NCI-H82 treated with DMSO at 0.1 percent for 48 hours (cell line): ENCODE results near the gene BBS5.

Source experiments
- DNase-seq: peaks from one replicate; lab custom pipeline; 2025; ENCODE audit not compliant: unreplicated experiment; lab: John Stamatoyannopoulos, UW

The BBS5 gene

DNA sequence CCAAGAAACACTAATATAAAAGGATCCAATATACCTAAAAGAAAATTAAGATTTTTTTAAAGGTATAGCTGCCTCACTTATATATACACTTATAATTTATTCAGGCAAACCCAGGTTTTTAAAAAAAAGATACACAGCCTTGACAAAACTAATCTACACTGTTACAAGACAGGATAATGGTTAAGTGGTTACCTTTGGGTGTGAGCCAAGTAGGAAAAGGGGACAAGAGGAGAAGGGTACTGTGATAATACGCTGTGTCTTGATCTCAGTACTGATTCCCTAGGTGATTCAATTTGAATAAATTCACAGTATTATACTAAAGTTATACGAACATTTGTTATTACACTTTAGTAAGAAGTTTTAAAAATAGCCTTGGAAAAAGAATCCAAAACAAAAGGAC, 60.9 kb downstream of the BBS5 start:
- DNase-seq: no peak

DNA sequence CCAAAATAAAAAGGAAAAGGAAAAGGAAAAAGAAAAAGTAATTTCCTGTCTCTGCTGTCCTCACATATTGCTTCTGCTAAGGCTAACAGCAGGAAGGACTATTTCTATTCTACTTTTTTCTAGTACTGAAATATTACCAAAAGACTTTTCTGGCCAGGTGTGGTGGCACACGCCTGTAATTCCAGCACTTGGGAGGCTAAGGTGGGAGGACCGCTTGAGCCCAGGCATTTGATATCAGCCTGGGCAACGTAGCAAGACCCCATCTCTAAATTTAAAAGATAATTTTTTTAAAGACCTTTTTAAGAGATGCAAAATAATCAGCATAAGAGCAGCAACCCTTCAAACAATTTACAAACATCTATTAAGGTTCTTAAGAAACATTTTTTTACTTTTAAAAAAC, 63.1 kb downstream of the BBS5 start:
- no peak for DNase-seq

DNA sequence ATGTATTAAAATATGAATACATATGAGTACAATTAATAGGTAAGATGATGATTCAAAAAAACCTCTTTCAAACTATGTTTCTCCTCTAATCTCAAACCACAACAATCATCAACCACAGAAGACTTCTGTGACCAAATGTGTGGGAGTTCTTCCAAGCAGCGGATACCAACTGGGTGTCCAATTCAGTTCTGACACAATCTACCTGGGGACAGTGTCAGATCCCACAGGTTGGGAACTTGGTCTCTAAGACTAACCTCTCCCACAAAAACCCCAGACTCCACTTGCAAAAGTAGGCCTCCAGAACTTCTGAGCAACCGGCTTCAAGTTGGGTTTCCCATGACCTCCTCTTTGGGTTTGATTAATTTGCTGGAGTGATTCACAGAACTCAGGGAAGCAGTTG, 67.5 kb downstream of the BBS5 start:
- no peak for DNase-seq
